Heart left ventricle (tissue), 16 donors: ENCODE results near the gene ELOVL7. TPM values are rescaled to one million over a fixed set of nuclear protein-coding genes. Genes with fewer than 3 reads are reported as not detected.

Experiments used
- ATAC-seq, 4 donors: fragments of 200-7000 bp; cut with Tn5 transposase; one replicate each; pipeline ENCODE4 v1.9.1; 2020 to 2022; ENCODE audit warnings: moderate library complexity in 4 of 4, mild to moderate bottlenecking in 3 of 4, moderate number of reproducible peaks in 1 of 4
- DNase-seq, 5 donors: peaks; one replicate each; pipeline ENCODE4 v3.0.0-alpha.2; 2020
- H3K27ac ChIP-seq, 12 donors: fragments of 200-600 bp; sonication (generic) in 4 of 12; one replicate each; pipeline versions ENCODE4 v1.5.0 to v1.8.0; 2016 to 2022; ENCODE audit warnings: mild to moderate bottlenecking in 2 of 12
- H3K27me3 ChIP-seq, 9 donors: fragments of 200-600 bp; sonication (generic) in 2 of 9; one replicate each; pipeline versions ENCODE4 v1.5.1 to v1.8.0; 2016 to 2022; ENCODE audit warnings: mild to moderate bottlenecking in 3 of 9
- H3K36me3 ChIP-seq, 9 donors: fragments of 200-600 bp; sonication (generic) in 2 of 9; one replicate each; pipeline versions ENCODE4 v1.5.0 to v1.8.0; 2018 to 2022; ENCODE audit warnings: mild to moderate bottlenecking in 2 of 9
- H3K4me1 ChIP-seq, 12 donors: fragments of 200-600 bp; sonication (generic) in 4 of 12; one replicate each; pipeline versions ENCODE4 v1.5.0 to v1.8.0; 2016 to 2022; ENCODE audit warnings: mild to moderate bottlenecking in 3 of 12
- H3K4me3 ChIP-seq, 12 donors: fragments of 200-600 bp; sonication (generic) in 4 of 12; one replicate each; pipeline versions ENCODE4 v1.5.0 to v1.8.0; 2017 to 2022; ENCODE audit warnings: mild to moderate bottlenecking in 9 of 12, moderate library complexity in 4 of 12
- H3K9me3 ChIP-seq, 12 donors: fragments of 200-600 bp; sonication (generic) in 4 of 12; one replicate each; pipeline versions ENCODE4 v1.5.0 to v1.8.0; 2016 to 2022; ENCODE audit warnings: mild to moderate bottlenecking in 1 of 12
- POLR2A ChIP-seq, 2 donors: fragments of 450-650 bp; IDR thresholded peaks; one replicate each; pipeline ENCODE4 v1.6.1; 2017; ENCODE audit warnings: antibody characterized with exemption in 2 of 2, mild to moderate bottlenecking in 2 of 2, moderate library complexity in 2 of 2
- WGBS, 4 donors: extraction: QIAGEN DNeasy Blood & Tissue Kit in 2 of 4; methylation state at CpG; one replicate each; pipeline versions ENCODE4 v1.1.5 to v1.1.7; 2013 to 2018; 5-methylcytosine and 5-hydroxymethylcytosine counted together
- intact Hi-C, 10 donors: fragments of 100-400 bp; cut with DNase I; formaldehyde crosslinking; loops; one replicate each; pipeline versions ENCODE4 v1.11.1 to v1.14.2; 2022
- polyA plus RNA-seq, 2 donors: library from polyadenylated mRNA; stranded (reverse); fragments of 200-250 nt; gene quantifications; one replicate each; pipeline ENCODE4 v1.2.3, GENCODE V29; 2013
- total RNA-seq, 9 donors: library from RNA; depleted of rRNA in 2 of 9; stranded (reverse); fragments of >200 nt in 2 of 9; fragmentation: NEBNext Ultra II Directional in 3 of 9; extraction: Animal tissue kit (Norgen Biotek cat#: 25700) in 3 of 9; gene quantifications; one replicate each; pipeline versions ENCODE4 v1.1.0 to v1.2.4, GENCODE V29; 2016 to 2023
- TF ChIP-seq, protein P1 (sequence below), 12 donors: fragments of 200-600 bp; sonication (generic) in 4 of 12; IDR thresholded peaks; one replicate each; pipeline versions ENCODE4 v1.5.0 to v1.8.0; 2018 to 2022; ENCODE audit warnings: antibody characterized with exemption in 12 of 12, mild to moderate bottlenecking in 5 of 12
- donor health status: ischemic (EF 13 %, LVEDD 7.1; RV severe dilation, severe dysfunction).
- donor health status: healthy with polysubstance abuse.
- donor health status: DM: no; HTN: yes; CAD: no.
- donor health status: DM: no; HTN: no; CAD: no.
- donor health status: ischemic (EF 25% LVEDD 6.9; RV normal size, moderate dysfunction).
- donor health status: ischemic (EF 25% LVEDD 5.7; RV mildly dilated, moderate dysfunction).
- donor health status: healthy.
- donor health status: DM: yes; HTN: yes; CAD: no.
- donor health status: ischemic (EF 35%, LVEDD 5.7; RV mildly dilated, moderate dysfunction).
- donor health status: nonischemic (EF 11% LVEDD 7.7; RV severe dilation, severe dysfunction).
- donor health status: DM: yes; HTN: yes; CAD: no.
- donor health status: PGD.
- donor health status: ischemic (EF 29% LVEDD 5.4; RV normal size, mild dysfunction).
- donor health status: nonischemic (EF 23%, LVEDD 6.1; RV moderate dilation, normal function).

The ELOVL7 gene
- total and polyA plus RNA-seq, 11 donors, result 0.12 to 1.8 (median 0.87) TPM

DNA sequence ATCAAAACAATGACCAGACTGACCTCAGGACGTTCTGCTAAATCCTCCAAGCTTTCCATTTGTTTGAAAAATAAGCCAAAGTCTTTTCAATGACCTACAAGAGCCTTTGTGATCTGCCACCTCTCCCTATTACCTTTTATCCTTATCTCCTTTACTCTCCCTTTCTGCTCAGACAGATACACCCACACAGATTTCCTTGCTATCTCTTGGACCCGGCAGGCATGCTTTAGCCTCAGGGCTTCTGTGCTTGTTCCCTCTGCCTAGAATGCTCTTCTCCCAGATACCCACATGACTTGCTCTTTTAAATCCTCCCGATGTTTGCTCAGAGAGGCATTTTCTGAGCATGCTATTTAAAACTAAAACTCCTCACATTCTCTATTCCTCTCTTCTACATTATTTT, 8.9 kb upstream of the ELOVL7 start:
- WGBS, 4 donors, result 11 to 18% (median 16%) methylated on average over 3 of the region's 3 CpGs
- Histone ChIP-seq H3K4me1 (no peaks in the 10 kb centered on the region), H3K27ac (no peak overlapping the region), H3K36me3 (no peaks in the 10 kb centered on the region), H3K4me3 (no peak overlapping the region), H3K27me3 (no peaks in the 10 kb centered on the region), H3K9me3 (no peaks in the 10 kb centered on the region)
- ATAC-seq, result no peak
- intact Hi-C loops, result no loop called here
- DNase-seq, result no peak
- TF ChIP-seq POLR2A (IDR thresholded peaks at IDR 0.05), result no peak
- TF ChIP-seq, protein P1, sequence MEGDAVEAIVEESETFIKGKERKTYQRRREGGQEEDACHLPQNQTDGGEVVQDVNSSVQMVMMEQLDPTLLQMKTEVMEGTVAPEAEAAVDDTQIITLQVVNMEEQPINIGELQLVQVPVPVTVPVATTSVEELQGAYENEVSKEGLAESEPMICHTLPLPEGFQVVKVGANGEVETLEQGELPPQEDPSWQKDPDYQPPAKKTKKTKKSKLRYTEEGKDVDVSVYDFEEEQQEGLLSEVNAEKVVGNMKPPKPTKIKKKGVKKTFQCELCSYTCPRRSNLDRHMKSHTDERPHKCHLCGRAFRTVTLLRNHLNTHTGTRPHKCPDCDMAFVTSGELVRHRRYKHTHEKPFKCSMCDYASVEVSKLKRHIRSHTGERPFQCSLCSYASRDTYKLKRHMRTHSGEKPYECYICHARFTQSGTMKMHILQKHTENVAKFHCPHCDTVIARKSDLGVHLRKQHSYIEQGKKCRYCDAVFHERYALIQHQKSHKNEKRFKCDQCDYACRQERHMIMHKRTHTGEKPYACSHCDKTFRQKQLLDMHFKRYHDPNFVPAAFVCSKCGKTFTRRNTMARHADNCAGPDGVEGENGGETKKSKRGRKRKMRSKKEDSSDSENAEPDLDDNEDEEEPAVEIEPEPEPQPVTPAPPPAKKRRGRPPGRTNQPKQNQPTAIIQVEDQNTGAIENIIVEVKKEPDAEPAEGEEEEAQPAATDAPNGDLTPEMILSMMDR (IDR thresholded peaks at IDR 0.05), result no peak

DNA sequence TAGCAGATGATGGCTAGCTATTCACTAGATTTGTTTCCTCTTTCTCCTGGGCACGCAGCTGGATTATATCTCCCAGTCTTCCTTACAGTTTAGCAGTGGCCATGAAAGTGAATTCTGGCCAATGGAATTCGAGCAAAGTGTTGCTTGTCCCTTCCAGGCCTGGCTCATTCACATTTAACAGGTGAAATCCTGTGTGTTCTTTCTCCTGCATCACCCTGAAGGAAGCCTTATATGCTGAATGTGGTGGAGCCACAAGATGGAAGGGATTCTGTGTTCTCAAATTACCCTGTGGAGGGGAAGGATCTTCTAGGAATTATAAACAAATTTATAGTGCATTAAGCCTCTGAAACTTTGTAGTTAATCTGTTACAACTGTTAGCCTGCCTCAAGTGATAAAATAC, 8.2 kb upstream of the ELOVL7 start:
- Histone ChIP-seq H3K36me3 (no peaks in the 10 kb centered on the region), H3K4me1 (no peaks in the 10 kb centered on the region), H3K9me3 (no peaks in the 10 kb centered on the region), H3K27ac (no peak overlapping the region), H3K4me3 (no peak overlapping the region), H3K27me3 (no peaks in the 10 kb centered on the region)
- no peak for TF ChIP-seq POLR2A (IDR thresholded peaks at IDR 0.05)
- TF ChIP-seq, protein P1 (IDR thresholded peaks at IDR 0.05), result no peak
- DNase-seq (no peak), ATAC-seq (no peak)
- intact Hi-C loops, result no loop called here
- 49 to 63% (median 52%) methylated on average over 2 of the region's 2 CpGs for WGBS, 4 donors

DNA sequence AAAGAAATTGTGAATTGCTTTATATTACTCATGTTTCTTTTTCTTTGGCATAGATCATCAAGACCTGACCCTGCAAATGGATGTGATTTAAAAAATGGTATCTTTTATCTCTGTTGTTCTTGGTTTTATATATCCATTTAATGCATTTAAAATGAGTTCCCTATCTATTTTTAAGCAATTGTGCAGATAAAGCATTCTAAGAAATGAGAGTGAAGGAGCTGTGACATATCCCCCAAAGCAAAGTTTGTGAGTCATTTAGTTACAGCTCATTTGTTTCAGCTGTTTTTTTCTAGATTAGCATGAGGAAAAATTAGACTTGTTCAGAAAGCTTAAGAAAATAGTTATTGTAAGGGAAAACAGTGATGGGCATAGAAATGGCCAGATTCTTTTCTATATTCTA, 7.6 kb upstream of the ELOVL7 start:
- H3K4me3 ChIP-seq, result no peak overlapping the region
- no peaks in the 10 kb centered on the region for H3K27me3 ChIP-seq
- H3K36me3 ChIP-seq, result no peaks in the 10 kb centered on the region
- H3K27ac ChIP-seq, result no peak overlapping the region
- no peak for TF ChIP-seq POLR2A (IDR thresholded peaks at IDR 0.05)
- TF ChIP-seq, protein P1 (IDR thresholded peaks at IDR 0.05), result no peak
- H3K9me3 ChIP-seq, result no peaks in the 10 kb centered on the region
- intact Hi-C loops, result no loop called here
- DNase-seq (no peak), ATAC-seq (no peak)
- H3K4me1 ChIP-seq, result no peaks in the 10 kb centered on the region

DNA sequence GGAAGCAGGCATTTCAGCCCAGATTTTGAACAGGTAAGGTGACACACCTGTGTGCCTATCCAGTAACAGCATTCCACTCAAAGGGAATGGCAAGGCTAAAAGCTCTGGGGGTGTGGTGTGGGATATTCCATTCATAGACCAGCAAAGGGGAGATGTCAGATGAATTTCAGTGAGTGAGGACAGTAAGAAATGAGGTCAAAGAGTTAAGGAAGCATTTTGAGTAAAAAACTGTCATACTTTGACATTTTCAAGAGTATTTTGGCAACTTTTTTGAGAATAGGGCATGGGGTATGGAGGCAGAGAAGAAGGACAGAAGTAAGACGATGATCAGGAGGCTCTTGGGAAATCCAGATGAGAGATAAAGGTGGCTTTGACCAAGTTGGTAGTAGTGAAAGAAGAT, 2.2 kb upstream of the ELOVL7 start:
- Histone ChIP-seq H3K27me3 (peaks cover 3 to 40% (median 29%) of the 10 kb centered on the region in 9 donors), H3K4me3 (no peak overlapping the region), H3K9me3 (no peaks in the 10 kb centered on the region), H3K36me3 (no peaks in the 10 kb centered on the region), H3K27ac (no peak overlapping the region), H3K4me1 (peaks cover 0 to 18% (median 7%) of the 10 kb centered on the region in 12 donors)
- DNase-seq, result no peak
- ATAC-seq, result no peak
- TF ChIP-seq, protein P1 (IDR thresholded peaks at IDR 0.05), result no peak
- no peak for TF ChIP-seq POLR2A (IDR thresholded peaks at IDR 0.05)
- WGBS, 4 donors, result 84 to 89% (median 87%) methylated on average over 1 of the region's 1 CpG
- intact Hi-C loops, result no loop called here
